Measurements from ENCODE around the gene SLC2A9. TPM values are rescaled to one million over a fixed set of nuclear protein-coding genes. Genes with fewer than 3 reads are reported as not detected.
A peak's percentile ranks its signal among the peaks of the same experiment; 100 is the strongest.

The SLC2A9 gene
- 1.4 and 1.8 TPM in 2 replicates for total RNA-seq (2022)
- Bru-seq, nascent RNA: percentile 24 among the genes with signal in this experiment
- BruChase-seq, experiment 1, labeled RNA remaining after a 6-hour chase: percentile 34 among the genes with signal in this experiment
- percentile 21 among the genes with signal in this experiment for BruChase-seq, experiment 2, labeled RNA remaining after a 2-hour chase
- long read RNA-seq: 0 reads

- TF ChIP-seq CTCF (IDR thresholded peaks at IDR 0.05; ENCODE audit: unreplicated experiment): no peak
- H3K4me3 Mint-ChIP-seq (ENCODE audit: low read depth, unreplicated experiment): no peak within 1 kb of the TSS
- H3K4me1 Mint-ChIP-seq (ENCODE audit: low read depth, unreplicated experiment): no peaks in the 10 kb centered on the region
- intact Hi-C loops (cut with micrococcal nuclease; ENCODE audit: unreplicated experiment): no loop called here
- H3K36me3 Mint-ChIP-seq (ENCODE audit: insufficient read depth, unreplicated experiment): no peaks in the 10 kb centered on the region
- DNase-seq: no peak
- peaks cover 13% of the 10 kb centered on the region for H3K27me3 Mint-ChIP-seq (ENCODE audit: unreplicated experiment)
- CTCF ChIA-PET: no interaction called here
- H3K27ac Mint-ChIP-seq (ENCODE audit: unreplicated experiment): no peak within 1 kb of the TSS
- H3K9me3 Mint-ChIP-seq (ENCODE audit: low read depth, unreplicated experiment): no peaks in the 10 kb centered on the region
- BruUV-seq (replicated peaks): no TSS peak
Measured at GRCh38 chr4:10020871-10021652, at the start of gene SLC2A9. SLC2A9 (minus strand) TSS chr4:10021497; CDS start chr4:10021429, 68 bp downstream.

- BruUV-seq (replicated peaks): no TSS peak
- Mint-ChIP-seq H3K4me3 (ENCODE audit: low read depth, unreplicated experiment) (no peak overlapping the region), H3K9me3 (ENCODE audit: low read depth, unreplicated experiment) (no peaks in the 10 kb centered on the region), H3K4me1 (ENCODE audit: low read depth, unreplicated experiment) (no peaks in the 10 kb centered on the region), H3K36me3 (ENCODE audit: insufficient read depth, unreplicated experiment) (peaks cover 29% of the 10 kb centered on the region), H3K27ac (ENCODE audit: unreplicated experiment) (no peak overlapping the region), H3K27me3 (ENCODE audit: unreplicated experiment) (no peaks in the 10 kb centered on the region)
- DNase-seq: no peak
- TF ChIP-seq CTCF (IDR thresholded peaks at IDR 0.05; ENCODE audit: unreplicated experiment): no peak
- intact Hi-C loops (cut with micrococcal nuclease; ENCODE audit: unreplicated experiment): no loop called here
- CTCF ChIA-PET: no interaction called here
Measured at GRCh38 chr4:10069075-10069642, 47.9 kb upstream of the SLC2A9 start.

GRCh38 chr4:10066670-10067651, 45.7 kb upstream of the SLC2A9 start:
- no peaks in the 10 kb centered on the region for H3K4me1 Mint-ChIP-seq (ENCODE audit: low read depth, unreplicated experiment)
- TF ChIP-seq CTCF (IDR thresholded peaks at IDR 0.05; ENCODE audit: unreplicated experiment): no peak
- H3K27me3 Mint-ChIP-seq (ENCODE audit: unreplicated experiment): no peaks in the 10 kb centered on the region
- no peak overlapping the region for H3K27ac Mint-ChIP-seq (ENCODE audit: unreplicated experiment)
- no peak for DNase-seq
- no TSS peak for BruUV-seq (replicated peaks)
- peaks cover 15% of the 10 kb centered on the region for H3K36me3 Mint-ChIP-seq (ENCODE audit: insufficient read depth, unreplicated experiment)
- intact Hi-C loops (cut with micrococcal nuclease; ENCODE audit: unreplicated experiment): no loop called here
- CTCF ChIA-PET: no interaction called here
- H3K9me3 Mint-ChIP-seq (ENCODE audit: low read depth, unreplicated experiment): no peaks in the 10 kb centered on the region
- H3K4me3 Mint-ChIP-seq (ENCODE audit: low read depth, unreplicated experiment): no peak overlapping the region

GRCh38 chr4:10066206-10066605, 44.9 kb upstream of the SLC2A9 start:
- CTCF ChIA-PET: interaction anchor here (0.6 kb wide), 1 partner anchor 293 kb away, joined by 5 read pairs; no protein-coding TSS in a partner anchor
- no peak for DNase-seq
- Mint-ChIP-seq H3K9me3 (ENCODE audit: low read depth, unreplicated experiment) (no peaks in the 10 kb centered on the region), H3K4me3 (ENCODE audit: low read depth, unreplicated experiment) (no peak overlapping the region), H3K27me3 (ENCODE audit: unreplicated experiment) (no peaks in the 10 kb centered on the region), H3K4me1 (ENCODE audit: low read depth, unreplicated experiment) (no peaks in the 10 kb centered on the region), H3K36me3 (ENCODE audit: insufficient read depth, unreplicated experiment) (peaks cover 13% of the 10 kb centered on the region), H3K27ac (ENCODE audit: unreplicated experiment) (no peak overlapping the region)
- intact Hi-C loops (cut with micrococcal nuclease; ENCODE audit: unreplicated experiment): no loop called here
- BruUV-seq (replicated peaks): no TSS peak
- TF ChIP-seq CTCF (IDR thresholded peaks at IDR 0.05; ENCODE audit: unreplicated experiment): no peak

Data from Calu3 (cell line).